AG04449 (cell line): ENCODE measurements around the gene JCAD.
"Not testable (repeated sequence)": the region's sequence is repeated elsewhere in the genome, so short reads cannot be mapped to it uniquely, and the experiment has no call there.

Source experiments
- CTCF ChIA-PET: fragments of 350-600 bp; formaldehyde crosslinking; extraction: SDS; loops from one replicate; lab custom pipeline; 2021; ENCODE audit warnings: antibody characterized with exemption; lab: Yijun Ruan, JAX
- POLR2A ChIA-PET: fragments of 400-600, 350-600 bp; formaldehyde crosslinking; extraction: SDS; loops from one replicate; lab custom pipeline; 2020; ENCODE audit warnings: antibody characterized with exemption, inconsistent platforms; lab: Yijun Ruan, JAX
- DNase-seq: peaks from one replicate; pipeline ENCODE4 v3.0.0-alpha.2; 2010; ENCODE audit warnings: low read depth, low spot score
- H3K4me3 ChIP-seq: 2 replicates; pipeline ENCODE4 v1.5.1; 2011; ENCODE audit warnings: low read depth, mild to moderate bottlenecking, control low read depth, low read length
- TF ChIP-seq, protein P1 (sequence below): IDR thresholded peaks from one replicate; pipeline ENCODE4 v1.5.1; 2011; ENCODE audit warnings: mild to moderate bottlenecking, moderate library complexity, low read length, control low read depth, inconsistent platforms; ENCODE audit not compliant: insufficient read depth; ENCODE audit errors: missing control alignments

JCAD gene

DNA sequence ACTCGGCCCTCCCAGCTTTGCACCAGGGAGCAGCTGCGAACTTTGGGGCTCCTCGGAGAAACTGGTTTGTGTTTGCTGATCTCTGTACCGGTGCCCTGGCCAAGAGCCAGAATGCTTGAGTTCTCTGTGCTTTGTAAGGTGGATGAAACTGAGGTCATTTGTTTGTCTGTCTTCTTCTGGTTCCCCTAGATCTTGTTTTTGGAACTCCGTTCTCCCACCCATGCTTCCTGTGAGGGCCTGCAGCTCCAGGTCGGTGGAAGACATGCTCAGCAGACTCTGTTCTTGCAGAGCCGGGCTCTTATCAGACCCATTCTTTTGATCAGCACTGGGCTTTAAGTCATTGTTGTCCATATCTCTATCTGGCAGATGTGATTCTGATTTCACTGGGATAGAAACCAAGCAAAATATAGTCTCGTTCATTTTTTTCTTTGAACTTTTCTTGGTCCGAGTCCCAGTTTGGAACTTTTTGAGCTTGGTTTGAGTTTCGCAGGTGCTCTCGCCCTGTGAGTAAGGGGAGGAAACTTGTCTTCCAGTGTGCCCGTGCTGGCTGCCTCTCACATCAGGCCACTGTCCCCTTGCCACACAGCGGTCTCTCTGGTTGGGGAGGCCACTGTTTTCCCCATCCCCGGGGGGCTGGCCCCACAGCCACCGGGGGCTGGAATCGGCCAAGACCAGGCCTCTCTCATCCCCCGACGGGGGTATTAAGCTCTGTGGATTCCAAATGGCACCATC, 31.2 kb downstream of the JCAD start:
- TF ChIP-seq, protein P1, sequence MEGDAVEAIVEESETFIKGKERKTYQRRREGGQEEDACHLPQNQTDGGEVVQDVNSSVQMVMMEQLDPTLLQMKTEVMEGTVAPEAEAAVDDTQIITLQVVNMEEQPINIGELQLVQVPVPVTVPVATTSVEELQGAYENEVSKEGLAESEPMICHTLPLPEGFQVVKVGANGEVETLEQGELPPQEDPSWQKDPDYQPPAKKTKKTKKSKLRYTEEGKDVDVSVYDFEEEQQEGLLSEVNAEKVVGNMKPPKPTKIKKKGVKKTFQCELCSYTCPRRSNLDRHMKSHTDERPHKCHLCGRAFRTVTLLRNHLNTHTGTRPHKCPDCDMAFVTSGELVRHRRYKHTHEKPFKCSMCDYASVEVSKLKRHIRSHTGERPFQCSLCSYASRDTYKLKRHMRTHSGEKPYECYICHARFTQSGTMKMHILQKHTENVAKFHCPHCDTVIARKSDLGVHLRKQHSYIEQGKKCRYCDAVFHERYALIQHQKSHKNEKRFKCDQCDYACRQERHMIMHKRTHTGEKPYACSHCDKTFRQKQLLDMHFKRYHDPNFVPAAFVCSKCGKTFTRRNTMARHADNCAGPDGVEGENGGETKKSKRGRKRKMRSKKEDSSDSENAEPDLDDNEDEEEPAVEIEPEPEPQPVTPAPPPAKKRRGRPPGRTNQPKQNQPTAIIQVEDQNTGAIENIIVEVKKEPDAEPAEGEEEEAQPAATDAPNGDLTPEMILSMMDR: no peak
- no peak for DNase-seq
- ChIA-PET CTCF (interaction anchor here (0.8 kb wide), 1 partner anchor 213 kb away, joined by 4 read pairs; no protein-coding TSS in a partner anchor), POLR2A (no interaction called here)
- no peak overlapping the region for H3K4me3 ChIP-seq

DNA sequence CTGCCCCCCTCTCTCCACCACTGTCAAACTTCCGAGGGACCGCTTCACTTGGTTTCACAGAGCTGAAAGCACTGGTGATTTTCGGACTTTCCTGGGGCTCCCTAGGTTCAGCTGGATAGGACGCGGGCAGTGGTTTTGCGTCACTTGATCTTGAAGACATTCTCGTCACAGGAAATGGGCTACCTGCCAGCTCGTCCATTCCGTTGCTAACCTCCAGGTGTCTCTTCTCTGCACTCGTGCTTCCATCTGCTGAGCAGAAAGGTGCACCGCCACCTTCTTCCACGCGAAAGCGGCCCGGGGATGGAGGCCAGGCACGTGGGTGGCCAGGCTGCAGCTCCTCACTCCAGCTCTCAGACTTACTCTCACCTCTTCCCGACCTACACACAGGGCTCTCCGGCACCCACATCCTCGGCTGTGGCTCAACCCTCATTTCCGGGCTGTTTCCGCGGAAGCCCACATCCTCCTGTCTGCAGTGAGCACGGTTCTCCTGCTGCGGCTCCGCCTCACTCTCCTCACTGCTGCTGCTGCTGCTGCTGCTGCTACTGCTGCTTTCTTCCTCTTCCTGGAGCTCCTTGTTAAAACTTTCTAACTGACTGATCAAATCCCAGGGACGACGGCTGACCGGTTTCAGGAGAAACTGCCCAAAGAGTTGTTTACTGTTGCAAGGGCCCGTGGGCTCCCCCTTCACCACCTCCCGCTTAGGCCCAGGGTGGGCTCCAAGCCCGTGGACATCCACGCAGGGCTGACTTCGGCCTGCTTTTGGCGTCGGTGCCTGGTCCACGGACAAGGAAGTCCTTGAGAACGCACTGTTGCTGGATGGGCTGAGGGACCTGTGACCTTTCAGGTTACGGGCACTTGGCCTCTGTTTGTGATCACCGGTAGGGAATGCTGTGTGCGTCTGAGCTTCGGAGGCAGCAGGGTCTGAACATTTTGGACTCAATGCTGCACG, 32.1 kb downstream of the JCAD start:
- DNase-seq: no peak
- ChIA-PET CTCF (interaction anchor here (0.8 to 1.8 kb wide), 3 partner anchors 15 to 29 kb away, joined by 3 to 5 read pairs (median 3); no protein-coding TSS in a partner anchor), POLR2A (interaction anchor here (0.6 kb wide), 1 partner anchor 9 kb away, joined by 5 read pairs; no protein-coding TSS in a partner anchor)
- H3K4me3 ChIP-seq: no peak overlapping the region
- TF ChIP-seq, protein P1: no peak

DNA sequence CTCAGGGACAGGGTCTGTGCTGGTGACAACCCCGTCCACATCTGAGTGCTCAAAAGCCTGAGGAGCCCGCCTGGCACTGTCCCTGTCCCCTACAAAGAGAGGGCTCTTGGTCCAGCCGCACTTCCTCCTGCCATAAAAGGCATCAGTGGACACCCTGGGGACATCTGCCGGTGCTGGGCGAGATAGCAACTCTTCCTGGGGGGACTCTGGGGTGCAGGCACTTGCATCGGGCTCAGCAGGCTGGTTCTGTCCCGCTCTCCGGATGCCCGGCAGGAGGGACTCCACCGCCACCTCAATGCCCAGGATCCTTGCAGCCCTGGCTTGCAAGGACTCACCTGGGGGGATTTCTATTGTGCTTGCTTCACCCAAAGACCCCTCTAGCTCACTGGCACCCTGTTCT, 32.8 kb downstream of the JCAD start:
- TF ChIP-seq, protein P1: no peak
- POLR2A ChIA-PET: interaction anchor here (0.6 kb wide), 1 partner anchor 8 kb away, joined by 5 read pairs; no protein-coding TSS in a partner anchor
- no peak overlapping the region for H3K4me3 ChIP-seq
- CTCF ChIA-PET: interaction anchor here (0.8 to 1.8 kb wide), 3 partner anchors 14 to 28 kb away, joined by 3 to 5 read pairs (median 3); no protein-coding TSS in a partner anchor
- no peak for DNase-seq

DNA sequence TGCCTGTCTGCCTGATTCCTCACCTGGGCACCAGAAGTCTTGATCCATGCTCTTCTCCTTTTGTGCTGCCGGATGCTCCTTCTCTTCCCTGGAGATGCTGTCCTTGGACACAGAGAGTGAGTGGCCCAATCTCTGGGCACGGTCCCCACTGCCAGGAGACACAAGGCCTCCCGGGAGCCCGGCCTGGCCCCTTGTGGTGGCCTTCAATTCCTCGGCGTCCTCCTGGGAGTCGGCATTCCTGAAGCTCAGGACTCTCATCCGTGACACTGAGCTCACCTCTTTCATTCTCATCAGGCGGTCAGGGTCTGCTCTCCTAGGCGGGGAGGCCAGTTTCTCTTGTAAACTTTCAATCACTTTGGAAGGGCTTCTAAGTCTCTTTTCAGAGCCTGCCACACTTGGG, 33.3 kb downstream of the JCAD start:
- no peak for DNase-seq
- CTCF ChIA-PET: interaction anchor here (1.2 to 1.8 kb wide), 2 partner anchors 23 to 27 kb away, joined by 4 to 5 read pairs; no protein-coding TSS in a partner anchor
- TF ChIP-seq, protein P1: no peak
- no peak overlapping the region for H3K4me3 ChIP-seq
- POLR2A ChIA-PET: no interaction called here

DNA sequence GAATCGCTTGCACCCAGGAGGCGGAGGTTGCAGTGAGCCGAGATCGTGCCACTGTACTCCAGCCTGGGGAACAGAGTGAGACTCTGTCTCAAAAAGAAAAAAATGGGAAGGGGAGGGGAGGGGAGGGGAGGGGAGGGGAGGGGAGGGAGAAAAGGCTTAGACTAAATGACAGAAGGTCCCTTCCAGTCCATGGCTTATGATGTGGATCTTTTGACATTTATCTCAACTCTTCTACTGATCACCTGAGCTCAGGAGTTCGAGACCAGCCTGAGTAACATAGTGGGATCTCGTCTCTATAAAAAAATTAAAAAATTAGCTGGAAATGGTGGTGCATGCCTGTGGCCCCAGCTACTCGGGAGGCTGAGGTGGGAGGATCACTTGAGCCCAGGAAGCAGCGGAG, 34.0 kb downstream of the JCAD start:
- POLR2A ChIA-PET, DNase-seq, H3K4me3 ChIP-seq: not testable (repeated sequence)
- CTCF ChIA-PET: interaction anchor here (1.0 to 2.0 kb wide), 5 partner anchors 10 to 216 kb away, joined by 3 to 9 read pairs (median 4); no protein-coding TSS in a partner anchor

DNA sequence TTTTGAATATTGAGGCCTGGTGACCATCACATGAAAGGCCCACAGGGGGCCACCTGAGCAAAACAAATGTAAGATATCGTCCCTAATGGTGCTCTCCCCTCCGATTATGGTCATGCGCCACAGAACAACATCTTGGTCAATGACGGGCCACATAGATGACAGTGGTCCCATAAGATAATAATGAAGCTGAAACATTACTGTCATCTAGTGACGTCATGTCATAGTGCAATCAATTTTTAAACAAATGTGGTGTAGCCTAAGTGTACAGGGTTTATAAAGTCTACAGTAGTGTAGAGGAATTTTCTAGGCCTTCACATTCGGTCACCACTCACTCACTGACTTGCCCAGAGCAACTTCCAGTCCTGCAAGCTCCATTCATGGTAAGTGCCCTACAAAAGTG, 36.8 kb downstream of the JCAD start:
- CTCF ChIA-PET: interaction anchor here (0.6 to 0.9 kb wide), 2 partner anchors 22 to 219 kb away, joined by 3 read pairs; no protein-coding TSS in a partner anchor
- H3K4me3 ChIP-seq: no peak overlapping the region
- POLR2A ChIA-PET: interaction anchor here (0.6 kb wide), 1 partner anchor 10 kb away, joined by 5 read pairs; no protein-coding TSS in a partner anchor
- DNase-seq: no peak
- TF ChIP-seq, protein P1: no peak
